ENCODE measurements around the gene FAM47E.

The FAM47E gene

GRCh38 chr4:76251441-76252270 is at the start of gene FAM47E:
Gene FAM47E, plus strand, starts transcription at chr4:76251721. Its CDS starts 26 bp downstream, at chr4:76251747.
- H3K4me3 ChIP-seq (ENCODE audit: low read length) = peak within 1 kb of the TSS; percentile 40; the same call in 1 of the 2 replicates
- no peak for TF ChIP-seq ZNF274 (IDR thresholded peaks at IDR 0.05; ENCODE audit: low read depth, low read length)

GRCh38 chr4:76203541-76203940 is 48.0 kb upstream of the FAM47E start:
- H3K4me3 ChIP-seq (ENCODE audit: low read length) = no peak overlapping the region
- no peak for TF ChIP-seq ZNF274 (IDR thresholded peaks at IDR 0.05; ENCODE audit: low read depth, low read length)

- H3K4me3 ChIP-seq (ENCODE audit: low read length) = no peak overlapping the region
- no peak for TF ChIP-seq ZNF274 (IDR thresholded peaks at IDR 0.05; ENCODE audit: low read depth, low read length)
These were observed 46.6 kb upstream of the FAM47E start for GRCh38 chr4:76204936-76205335.

- no peak for TF ChIP-seq ZNF274 (IDR thresholded peaks at IDR 0.05; ENCODE audit: low read depth, low read length)
- H3K4me3 ChIP-seq (ENCODE audit: low read length) = no peak overlapping the region
These were observed 46.0 kb upstream of the FAM47E start for GRCh38 chr4:76205476-76205875.

GRCh38 chr4:76206222-76206942 is 45.1 kb upstream of the FAM47E start:
- TF ChIP-seq ZNF274 (IDR thresholded peaks at IDR 0.05; ENCODE audit: low read depth, low read length) = no peak
- no peak overlapping the region for H3K4me3 ChIP-seq (ENCODE audit: low read length)

GRCh38 chr4:76207549-76207948 is 44.0 kb upstream of the FAM47E start:
- no peak for TF ChIP-seq ZNF274 (IDR thresholded peaks at IDR 0.05; ENCODE audit: low read depth, low read length)

GRCh38 chr4:76208005-76208765 is 43.3 kb upstream of the FAM47E start:
- no peak for TF ChIP-seq ZNF274 (IDR thresholded peaks at IDR 0.05; ENCODE audit: low read depth, low read length)
- H3K4me3 ChIP-seq (ENCODE audit: low read length) = no peak overlapping the region

More at GRCh38 chr4:76207549-76207948, 44.0 kb upstream of the FAM47E start:
- H3K4me3 ChIP-seq (ENCODE audit: low read length) = no peak overlapping the region

GRCh38 chr4:76209881-76210280 is 41.6 kb upstream of the FAM47E start:
- no peak overlapping the region for H3K4me3 ChIP-seq (ENCODE audit: low read length)
- no peak for TF ChIP-seq ZNF274 (IDR thresholded peaks at IDR 0.05; ENCODE audit: low read depth, low read length)

- H3K4me3 ChIP-seq (ENCODE audit: low read length) = no peak overlapping the region
- TF ChIP-seq ZNF274 (IDR thresholded peaks at IDR 0.05; ENCODE audit: low read depth, low read length) = no peak
These were observed 41.1 kb upstream of the FAM47E start for GRCh38 chr4:76210452-76210851.

GRCh38 chr4:76211769-76212708 is 39.5 kb upstream of the FAM47E start:
- TF ChIP-seq ZNF274 (IDR thresholded peaks at IDR 0.05; ENCODE audit: low read depth, low read length) = no peak
- H3K4me3 ChIP-seq (ENCODE audit: low read length) = peak overlapping the region; percentile 68; the same call in 1 of the 2 replicates

- H3K4me3 ChIP-seq (ENCODE audit: low read length) = peak overlapping the region; percentile 68; the same call in 1 of the 2 replicates
- TF ChIP-seq ZNF274 (IDR thresholded peaks at IDR 0.05; ENCODE audit: low read depth, low read length) = no peak
These were observed 38.6 kb upstream of the FAM47E start for GRCh38 chr4:76212851-76213414.

- no peak for TF ChIP-seq ZNF274 (IDR thresholded peaks at IDR 0.05; ENCODE audit: low read depth, low read length)
- H3K4me3 ChIP-seq (ENCODE audit: low read length) = peak within 1 kb of the TSS; percentile 68; the same call in 1 of the 2 replicates
These were observed 37.9 kb upstream of the FAM47E start, which contains the start of gene SCARB2 for GRCh38 chr4:76213415-76214176. Gene SCARB2, minus strand, starts transcription at chr4:76213824. Its CDS starts 281 bp downstream, at chr4:76213543.

Measured in GM08714 (cell line).